IPS DF 4.7 (cell line): ENCODE results near the gene FAM83B.
"Not testable (repeated sequence)": the region's sequence is repeated elsewhere in the genome, so short reads cannot be mapped to it uniquely, and the experiment has no call there.

ENCODE experiments used
- DNase-seq: peaks from one replicate; pipeline ENCODE4 v3.0.0-alpha.2; 2013; ENCODE audit warnings: low spot score; ENCODE audit errors: extremely low read depth

The FAM83B gene

GRCh38 chr6:54861905-54862616 is 15.5 kb downstream of the FAM83B start:
- no peak for DNase-seq

- no peak for DNase-seq
Measured at GRCh38 chr6:54864272-54864671, 17.7 kb downstream of the FAM83B start.

GRCh38 chr6:54865091-54865631 is 18.6 kb downstream of the FAM83B start:
- DNase-seq: no peak

GRCh38 chr6:54868556-54868955 is 22.0 kb downstream of the FAM83B start:
- no peak for DNase-seq

- DNase-seq: no peak
Measured at GRCh38 chr6:54873599-54873998, 27.0 kb downstream of the FAM83B start.

- DNase-seq: no peak
Measured at GRCh38 chr6:54874349-54875048, 27.9 kb downstream of the FAM83B start.

- DNase-seq: no peak
Measured at GRCh38 chr6:54875539-54875938, 29.0 kb downstream of the FAM83B start.

- DNase-seq: no peak
Measured at GRCh38 chr6:54876365-54876764, 29.8 kb downstream of the FAM83B start.

- no peak for DNase-seq
Measured at GRCh38 chr6:54876871-54877270, 30.3 kb downstream of the FAM83B start.

GRCh38 chr6:54877713-54878317 is 31.2 kb downstream of the FAM83B start:
- DNase-seq: no peak

GRCh38 chr6:54878718-54879117 is 32.1 kb downstream of the FAM83B start:
- DNase-seq: no peak

GRCh38 chr6:54879188-54879985 is 32.8 kb downstream of the FAM83B start:
- no peak for DNase-seq

GRCh38 chr6:54881067-54881730 is 34.6 kb downstream of the FAM83B start:
- no peak for DNase-seq

- DNase-seq: not testable (repeated sequence)
Measured at GRCh38 chr6:54881891-54882290, 35.3 kb downstream of the FAM83B start.

GRCh38 chr6:54886932-54887584 is 40.5 kb downstream of the FAM83B start:
- DNase-seq: no peak

GRCh38 chr6:54891536-54891935 is 45.0 kb downstream of the FAM83B start:
- DNase-seq: no peak

GRCh38 chr6:54892831-54893230 is 46.3 kb downstream of the FAM83B start:
- DNase-seq: no peak

- no peak for DNase-seq
Measured at GRCh38 chr6:54893818-54894217, 47.2 kb downstream of the FAM83B start.

- DNase-seq: no peak
Measured at GRCh38 chr6:54896302-54896701, 49.7 kb downstream of the FAM83B start.

GRCh38 chr6:54897462-54898189 is 51.1 kb downstream of the FAM83B start:
- no peak for DNase-seq
